ENCODE measurements around the gene TMEM178B. TPM values are rescaled to one million over a fixed set of nuclear protein-coding genes. Genes with fewer than 3 reads are reported as not detected.
"Not testable (repeated sequence)": the region's sequence is repeated elsewhere in the genome, so short reads cannot be mapped to it uniquely, and the experiment has no call there.

TMEM178B gene
- total RNA-seq, 2 experiments from 2014 or later, result 0.05 to 0.10 TPM

- H3K9me3 Mint-ChIP-seq (ENCODE audit: insufficient read depth), result no peaks in the 10 kb centered on the region
- CTCF ChIA-PET, result no interaction called here
These were observed 80.4 kb downstream of the TMEM178B start for GRCh38 chr7:141154131-141154732.

GRCh38 chr7:141156407-141156806 is 82.5 kb downstream of the TMEM178B start:
- no peak overlapping the region for H3K27ac Mint-ChIP-seq
- ChIA-PET CTCF (no interaction called here), POLR2A (no interaction called here)
- no peak overlapping the region for H3K4me3 Mint-ChIP-seq
- no peaks in the 10 kb centered on the region for H3K9me3 Mint-ChIP-seq (ENCODE audit: insufficient read depth)
- no peaks in the 10 kb centered on the region for H3K4me1 Mint-ChIP-seq (ENCODE audit: low read depth)
- no peak for DNase-seq
- no peak for ATAC-seq
- no peaks in the 10 kb centered on the region for H3K36me3 Mint-ChIP-seq (ENCODE audit: low read depth)
- no peaks in the 10 kb centered on the region for H3K27me3 Mint-ChIP-seq (ENCODE audit: low read depth)

More at GRCh38 chr7:141154131-141154732, 80.4 kb downstream of the TMEM178B start:
- POLR2A ChIA-PET, result no interaction called here
- ATAC-seq (no peak), DNase-seq (no peak)
- no peak overlapping the region for H3K27ac Mint-ChIP-seq
- no peak overlapping the region for H3K4me3 Mint-ChIP-seq
- H3K36me3 Mint-ChIP-seq (ENCODE audit: low read depth), result no peaks in the 10 kb centered on the region
- no peaks in the 10 kb centered on the region for H3K27me3 Mint-ChIP-seq (ENCODE audit: low read depth)
- H3K4me1 Mint-ChIP-seq (ENCODE audit: low read depth), result no peaks in the 10 kb centered on the region

GRCh38 chr7:141157138-141157765 is 83.4 kb downstream of the TMEM178B start:
- H3K27ac Mint-ChIP-seq, result no peak overlapping the region
- ChIA-PET CTCF (no interaction called here), POLR2A (no interaction called here)
- H3K36me3 Mint-ChIP-seq (ENCODE audit: low read depth), result no peaks in the 10 kb centered on the region
- no peaks in the 10 kb centered on the region for H3K27me3 Mint-ChIP-seq (ENCODE audit: low read depth)
- DNase-seq (no peak), ATAC-seq (no peak)
- H3K4me1 Mint-ChIP-seq (ENCODE audit: low read depth), result no peaks in the 10 kb centered on the region
- no peak overlapping the region for H3K4me3 Mint-ChIP-seq
- H3K9me3 Mint-ChIP-seq (ENCODE audit: insufficient read depth), result no peaks in the 10 kb centered on the region

- ATAC-seq (no peak), DNase-seq (no peak)
These were observed 84.7 kb downstream of the TMEM178B start for GRCh38 chr7:141158561-141158960.

GRCh38 chr7:141160246-141160860 is 86.5 kb downstream of the TMEM178B start:
- no peaks in the 10 kb centered on the region for H3K4me1 Mint-ChIP-seq (ENCODE audit: low read depth)
- ATAC-seq (no peak), DNase-seq (no peak)
- H3K36me3 Mint-ChIP-seq (ENCODE audit: low read depth), result no peaks in the 10 kb centered on the region
- ChIA-PET POLR2A (no interaction called here), CTCF (no interaction called here)
- no peaks in the 10 kb centered on the region for H3K27me3 Mint-ChIP-seq (ENCODE audit: low read depth)
- no peaks in the 10 kb centered on the region for H3K9me3 Mint-ChIP-seq (ENCODE audit: insufficient read depth)
- H3K27ac Mint-ChIP-seq, result no peak overlapping the region
- no peak overlapping the region for H3K4me3 Mint-ChIP-seq

More at GRCh38 chr7:141158561-141158960, 84.7 kb downstream of the TMEM178B start:
- ChIA-PET POLR2A (no interaction called here), CTCF (no interaction called here)
- H3K36me3 Mint-ChIP-seq (ENCODE audit: low read depth), result no peaks in the 10 kb centered on the region
- no peak overlapping the region for H3K27ac Mint-ChIP-seq
- H3K9me3 Mint-ChIP-seq (ENCODE audit: insufficient read depth), result no peaks in the 10 kb centered on the region
- no peaks in the 10 kb centered on the region for H3K27me3 Mint-ChIP-seq (ENCODE audit: low read depth)
- H3K4me1 Mint-ChIP-seq (ENCODE audit: low read depth), result no peaks in the 10 kb centered on the region
- no peak overlapping the region for H3K4me3 Mint-ChIP-seq

GRCh38 chr7:141161550-141162535 is 88.0 kb downstream of the TMEM178B start:
- no peaks in the 10 kb centered on the region for H3K36me3 Mint-ChIP-seq (ENCODE audit: low read depth)
- H3K4me1 Mint-ChIP-seq (ENCODE audit: low read depth), result no peaks in the 10 kb centered on the region
- H3K27ac Mint-ChIP-seq, result no peak overlapping the region
- no peak overlapping the region for H3K4me3 Mint-ChIP-seq
- CTCF ChIA-PET, result no interaction called here
- no peaks in the 10 kb centered on the region for H3K27me3 Mint-ChIP-seq (ENCODE audit: low read depth)
- no peaks in the 10 kb centered on the region for H3K9me3 Mint-ChIP-seq (ENCODE audit: insufficient read depth)
- DNase-seq (no peak), ATAC-seq (no peak)
- POLR2A ChIA-PET, result no interaction called here

- no peak for DNase-seq
- H3K9me3 Mint-ChIP-seq (ENCODE audit: insufficient read depth), result no peaks in the 10 kb centered on the region
- ATAC-seq, result no peak
- ChIA-PET POLR2A (no interaction called here), CTCF (no interaction called here)
- H3K4me1 Mint-ChIP-seq (ENCODE audit: low read depth), result no peaks in the 10 kb centered on the region
- no peak overlapping the region for H3K4me3 Mint-ChIP-seq
- H3K36me3 Mint-ChIP-seq (ENCODE audit: low read depth), result no peaks in the 10 kb centered on the region
- no peaks in the 10 kb centered on the region for H3K27me3 Mint-ChIP-seq (ENCODE audit: low read depth)
- H3K27ac Mint-ChIP-seq, result no peak overlapping the region
These were observed 91.7 kb downstream of the TMEM178B start for GRCh38 chr7:141165521-141165920.

GRCh38 chr7:141166926-141167325 is 93.1 kb downstream of the TMEM178B start:
- Mint-ChIP-seq H3K4me3 (no peak overlapping the region), H3K9me3 (ENCODE audit: insufficient read depth) (no peaks in the 10 kb centered on the region), H3K27me3 (ENCODE audit: low read depth) (no peaks in the 10 kb centered on the region), H3K36me3 (ENCODE audit: low read depth) (no peaks in the 10 kb centered on the region), H3K4me1 (ENCODE audit: low read depth) (no peaks in the 10 kb centered on the region), H3K27ac (no peak overlapping the region)
- ATAC-seq, result no peak
- DNase-seq, result no peak
- CTCF ChIA-PET, result no interaction called here
- POLR2A ChIA-PET, result no interaction called here

- ChIA-PET POLR2A (no interaction called here), CTCF (no interaction called here)
- Mint-ChIP-seq H3K27me3 (ENCODE audit: low read depth) (no peaks in the 10 kb centered on the region), H3K27ac (no peak overlapping the region), H3K36me3 (ENCODE audit: low read depth) (no peaks in the 10 kb centered on the region), H3K9me3 (ENCODE audit: insufficient read depth) (no peaks in the 10 kb centered on the region), H3K4me1 (ENCODE audit: low read depth) (no peaks in the 10 kb centered on the region), H3K4me3 (no peak overlapping the region)
- DNase-seq (no peak), ATAC-seq (no peak)
These were observed 93.6 kb downstream of the TMEM178B start for GRCh38 chr7:141167381-141167964.

- H3K36me3 Mint-ChIP-seq (ENCODE audit: low read depth); ATAC-seq; H3K4me3 Mint-ChIP-seq; H3K9me3 Mint-ChIP-seq (ENCODE audit: insufficient read depth); POLR2A ChIA-PET; CTCF ChIA-PET; H3K27me3 Mint-ChIP-seq (ENCODE audit: low read depth); H3K27ac Mint-ChIP-seq; H3K4me1 Mint-ChIP-seq (ENCODE audit: low read depth); DNase-seq: not testable (repeated sequence)
These were observed 95.3 kb downstream of the TMEM178B start for GRCh38 chr7:141169157-141169556.

GRCh38 chr7:141175728-141176127 is 101.9 kb downstream of the TMEM178B start:
- H3K27ac Mint-ChIP-seq; H3K27me3 Mint-ChIP-seq (ENCODE audit: low read depth); ATAC-seq; CTCF ChIA-PET; POLR2A ChIA-PET; H3K4me3 Mint-ChIP-seq; DNase-seq; H3K36me3 Mint-ChIP-seq (ENCODE audit: low read depth); H3K9me3 Mint-ChIP-seq (ENCODE audit: insufficient read depth); H3K4me1 Mint-ChIP-seq (ENCODE audit: low read depth): not testable (repeated sequence)

- H3K27me3 Mint-ChIP-seq (ENCODE audit: low read depth); ATAC-seq; H3K9me3 Mint-ChIP-seq (ENCODE audit: insufficient read depth); CTCF ChIA-PET; POLR2A ChIA-PET; H3K4me1 Mint-ChIP-seq (ENCODE audit: low read depth); DNase-seq; H3K36me3 Mint-ChIP-seq (ENCODE audit: low read depth): not testable (repeated sequence)
- Mint-ChIP-seq H3K27ac (peak overlapping the region; percentile 3), H3K4me3 (peak overlapping the region; percentile 1)
These were observed 103.3 kb downstream of the TMEM178B start for GRCh38 chr7:141177120-141177519.
